GM12873 (cell line): ENCODE results near the gene LAG3.

Experiments
- TF ChIP-seq, protein P1 (sequence below): IDR thresholded peaks from 2 replicates; pipeline ENCODE4 v1.5.1; 2012; ENCODE audit warnings: low read depth, mild to moderate bottlenecking, moderate library complexity, low read length, control low read depth; ENCODE audit not compliant: insufficient read depth; ENCODE audit errors: missing control alignments

Gene LAG3

DNA sequence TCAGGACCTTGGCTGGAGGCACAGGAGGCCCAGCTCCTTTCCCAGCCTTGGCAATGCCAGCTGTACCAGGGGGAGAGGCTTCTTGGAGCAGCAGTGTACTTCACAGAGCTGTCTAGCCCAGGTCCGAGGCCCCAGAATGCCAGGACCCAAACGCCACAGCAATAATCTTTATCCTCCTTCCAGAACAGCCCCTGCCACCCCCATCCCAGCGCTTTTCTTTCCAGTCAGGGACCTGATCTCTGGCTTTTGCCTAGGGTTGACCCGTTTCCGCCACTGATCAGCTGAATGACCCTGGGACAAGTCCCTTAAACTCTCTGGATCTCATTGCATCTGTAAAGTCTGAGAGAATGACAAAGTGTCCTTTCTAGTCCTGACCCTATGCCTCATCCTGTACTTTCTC, 5.1 kb downstream of the LAG3 start:
- TF ChIP-seq, protein P1, sequence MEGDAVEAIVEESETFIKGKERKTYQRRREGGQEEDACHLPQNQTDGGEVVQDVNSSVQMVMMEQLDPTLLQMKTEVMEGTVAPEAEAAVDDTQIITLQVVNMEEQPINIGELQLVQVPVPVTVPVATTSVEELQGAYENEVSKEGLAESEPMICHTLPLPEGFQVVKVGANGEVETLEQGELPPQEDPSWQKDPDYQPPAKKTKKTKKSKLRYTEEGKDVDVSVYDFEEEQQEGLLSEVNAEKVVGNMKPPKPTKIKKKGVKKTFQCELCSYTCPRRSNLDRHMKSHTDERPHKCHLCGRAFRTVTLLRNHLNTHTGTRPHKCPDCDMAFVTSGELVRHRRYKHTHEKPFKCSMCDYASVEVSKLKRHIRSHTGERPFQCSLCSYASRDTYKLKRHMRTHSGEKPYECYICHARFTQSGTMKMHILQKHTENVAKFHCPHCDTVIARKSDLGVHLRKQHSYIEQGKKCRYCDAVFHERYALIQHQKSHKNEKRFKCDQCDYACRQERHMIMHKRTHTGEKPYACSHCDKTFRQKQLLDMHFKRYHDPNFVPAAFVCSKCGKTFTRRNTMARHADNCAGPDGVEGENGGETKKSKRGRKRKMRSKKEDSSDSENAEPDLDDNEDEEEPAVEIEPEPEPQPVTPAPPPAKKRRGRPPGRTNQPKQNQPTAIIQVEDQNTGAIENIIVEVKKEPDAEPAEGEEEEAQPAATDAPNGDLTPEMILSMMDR, result no peak

DNA sequence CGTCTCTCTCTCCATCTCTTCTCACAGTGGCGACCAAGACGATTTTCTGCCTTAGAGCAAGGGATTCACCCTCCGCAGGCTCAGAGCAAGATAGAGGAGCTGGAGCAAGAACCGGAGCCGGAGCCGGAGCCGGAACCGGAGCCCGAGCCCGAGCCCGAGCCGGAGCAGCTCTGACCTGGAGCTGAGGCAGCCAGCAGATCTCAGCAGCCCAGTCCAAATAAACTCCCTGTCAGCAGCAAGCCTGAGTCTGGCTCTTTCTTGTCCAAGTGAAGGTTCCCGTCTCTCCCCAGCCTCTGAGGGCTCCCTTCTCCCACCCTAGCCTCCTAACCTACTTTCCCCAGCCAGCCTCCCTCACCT, 5.9 kb downstream of the LAG3 start:
- TF ChIP-seq, protein P1, result no peak

DNA sequence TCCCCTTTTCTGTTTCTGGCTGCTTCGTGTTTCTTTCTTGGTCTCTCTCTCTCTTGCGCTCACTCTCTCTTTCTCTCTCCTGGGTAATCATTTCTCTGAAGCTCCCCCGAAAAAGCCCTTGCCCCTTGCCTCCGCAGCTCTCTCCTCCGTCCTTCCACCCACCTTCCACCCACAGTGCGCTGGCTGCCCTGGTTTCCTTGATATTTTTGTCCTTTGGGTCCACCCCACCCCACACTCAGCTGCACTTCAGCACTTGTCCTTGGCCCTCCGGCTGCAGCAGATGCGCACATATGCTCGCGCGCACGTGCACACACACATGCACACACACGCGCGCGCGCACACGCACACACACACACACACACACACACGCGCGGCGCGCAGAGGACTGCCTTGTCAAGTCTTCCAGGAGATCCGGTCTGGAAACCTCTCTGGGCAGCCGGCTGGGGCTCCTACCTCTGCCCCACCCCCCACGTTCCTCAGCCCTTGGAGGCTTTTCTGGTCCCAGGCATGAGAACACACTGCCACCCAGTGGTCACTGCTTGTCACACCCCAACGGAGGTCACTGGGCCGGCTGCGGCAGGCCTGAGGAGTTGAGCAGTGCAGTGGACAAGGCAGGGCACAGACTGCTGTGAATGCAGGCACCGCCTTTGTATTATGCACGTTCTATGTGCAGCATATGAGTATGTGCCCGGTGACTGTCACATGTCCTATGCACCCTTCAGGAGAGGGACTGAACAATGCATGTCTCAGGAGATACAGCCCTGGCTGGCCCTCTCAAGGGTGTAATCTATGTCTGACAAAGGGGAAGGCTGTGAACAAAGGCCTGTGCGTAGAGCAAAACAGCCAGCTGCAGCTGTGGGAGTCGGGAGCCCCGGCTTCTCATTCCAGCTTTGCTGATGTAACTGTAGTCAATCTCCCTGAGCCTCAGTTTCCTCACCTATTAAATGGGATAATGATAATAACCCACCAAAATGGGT, 6.5 kb downstream of the LAG3 start:
- TF ChIP-seq, protein P1, result peak; percentile 94

DNA sequence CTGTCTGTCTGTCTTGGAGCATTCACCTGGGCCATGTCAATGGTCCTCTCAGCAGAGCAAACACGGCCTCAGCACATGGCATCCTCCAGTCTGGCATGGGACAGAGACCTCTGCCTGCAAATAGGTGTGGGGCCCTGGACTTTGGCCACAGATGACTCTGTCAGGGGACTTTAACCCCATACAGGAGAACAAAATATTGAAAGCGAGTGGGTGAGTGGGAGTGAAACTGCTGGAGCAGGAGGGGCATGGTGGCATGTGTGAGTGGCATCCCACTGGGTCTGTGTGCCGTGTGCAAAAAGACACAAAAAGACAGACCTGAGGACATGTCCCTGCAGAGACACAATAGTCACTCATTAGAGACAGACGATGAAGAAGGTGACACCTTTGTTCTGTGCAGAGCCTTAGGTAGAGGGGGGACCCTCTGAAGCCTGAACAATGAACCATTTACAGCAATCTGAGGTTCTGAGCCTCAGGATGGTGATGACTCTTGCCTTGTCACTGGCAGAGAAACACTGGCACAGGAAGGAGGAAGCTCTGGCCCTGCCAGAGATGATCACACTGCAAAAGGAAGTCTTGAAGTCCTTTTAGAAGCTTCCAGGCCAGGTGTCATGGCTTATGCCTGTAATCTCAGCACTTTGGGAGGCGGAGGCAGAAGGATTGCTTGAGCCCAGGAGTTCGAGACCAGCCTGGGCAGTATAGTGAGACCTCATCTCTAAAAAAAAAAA, 7.5 kb downstream of the LAG3 start:
- TF ChIP-seq, protein P1, result no peak

DNA sequence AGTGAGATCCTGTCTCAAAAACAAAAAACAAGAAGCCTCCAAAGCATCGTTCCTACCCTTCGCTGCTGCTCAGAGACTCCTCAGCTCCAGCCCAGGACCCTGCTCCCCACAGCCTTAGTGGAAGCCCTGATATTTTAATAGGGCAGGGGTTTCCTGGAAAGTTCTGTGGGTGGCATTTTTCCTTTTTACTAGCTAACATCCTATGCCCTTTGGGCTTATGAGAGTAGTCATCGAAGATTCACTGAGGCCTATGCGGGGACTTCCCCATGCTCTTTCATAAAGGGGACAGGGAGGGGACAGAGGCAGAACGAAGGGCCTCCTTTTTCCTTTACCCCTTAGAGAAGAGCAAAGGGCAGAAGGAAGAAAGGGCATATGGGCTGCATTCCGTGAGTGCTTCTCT, 8.3 kb downstream of the LAG3 start:
- TF ChIP-seq, protein P1, result no peak

DNA sequence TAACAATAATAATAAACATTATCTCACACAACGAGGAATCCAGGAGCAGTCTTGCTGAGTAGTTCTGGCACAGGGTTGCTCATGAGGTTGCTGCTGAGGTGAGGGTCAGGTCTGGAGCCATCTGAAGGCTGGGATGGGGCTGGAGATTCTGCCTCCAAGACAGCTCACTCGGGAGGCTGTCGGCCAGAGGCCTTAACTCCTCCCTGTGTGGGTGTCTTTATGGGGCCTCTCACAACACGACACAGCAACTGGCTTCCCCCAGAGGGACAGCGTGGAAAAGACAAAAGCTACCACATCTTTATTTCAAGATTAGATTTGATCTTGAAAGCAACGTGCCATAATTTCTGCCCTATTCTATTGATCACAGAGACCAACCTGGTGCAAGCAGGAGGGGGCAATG, 9.8 kb downstream of the LAG3 start:
- TF ChIP-seq, protein P1, result no peak

DNA sequence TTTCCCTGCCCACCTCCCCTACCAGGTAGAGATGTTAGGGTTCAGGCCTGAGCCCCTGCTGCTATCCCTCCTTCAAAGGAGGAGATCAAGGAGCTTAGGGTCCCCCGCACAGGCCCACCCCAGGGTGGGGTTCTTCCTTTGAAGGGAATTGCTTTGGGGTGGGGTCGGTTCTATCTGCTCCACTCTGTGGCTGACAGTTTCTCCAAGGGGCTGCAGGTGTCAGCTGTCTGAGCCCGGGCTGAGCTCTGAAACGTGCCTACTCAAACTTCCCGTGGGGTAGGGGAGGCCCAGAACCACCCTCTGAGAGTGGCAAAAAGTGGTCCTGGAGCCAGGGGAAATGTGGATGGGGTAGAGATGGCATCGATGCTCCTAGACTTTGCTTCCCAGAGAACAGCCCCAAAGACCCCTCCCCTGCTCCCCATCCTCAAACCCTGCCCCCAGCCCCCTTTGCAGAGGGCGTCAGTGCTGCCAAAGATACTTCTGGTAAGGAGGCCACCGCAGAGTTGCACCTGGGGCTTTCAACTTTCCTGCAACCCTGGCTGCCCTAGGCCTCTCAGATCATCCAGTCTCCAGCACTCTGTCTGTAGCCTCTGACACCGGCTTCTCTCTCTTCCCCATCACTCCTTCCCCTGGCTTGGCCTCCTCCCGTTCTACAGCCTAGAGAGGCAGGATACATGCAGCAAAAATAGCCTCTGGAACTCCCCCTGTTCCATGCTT, 10.7 kb downstream of the LAG3 start:
- TF ChIP-seq, protein P1, result no peak
